HFF-Myc (cell line): ENCODE measurements around the gene TLR10.
"Not testable (repeated sequence)": the region's sequence is repeated elsewhere in the genome, so short reads cannot be mapped to it uniquely, and the experiment has no call there.

Experiments used
- DNase-seq: peaks from one replicate; pipeline ENCODE4 v3.0.0-alpha.2; 2011; ENCODE audit warnings: low read depth; ENCODE audit errors: extremely low read depth
- H3K4me3 ChIP-seq: replicated peaks from 2 replicates; pipeline ENCODE4 v1.5.1; 2011; ENCODE audit warnings: low read depth, mild to moderate bottlenecking, control low read depth, low read length
- TF ChIP-seq, protein P1 (sequence below): IDR thresholded peaks from 2 replicates; pipeline ENCODE4 v1.5.1; 2012; ENCODE audit warnings: mild to moderate bottlenecking, low read depth, low read length, control low read depth; ENCODE audit errors: missing control alignments

TLR10 gene

DNA sequence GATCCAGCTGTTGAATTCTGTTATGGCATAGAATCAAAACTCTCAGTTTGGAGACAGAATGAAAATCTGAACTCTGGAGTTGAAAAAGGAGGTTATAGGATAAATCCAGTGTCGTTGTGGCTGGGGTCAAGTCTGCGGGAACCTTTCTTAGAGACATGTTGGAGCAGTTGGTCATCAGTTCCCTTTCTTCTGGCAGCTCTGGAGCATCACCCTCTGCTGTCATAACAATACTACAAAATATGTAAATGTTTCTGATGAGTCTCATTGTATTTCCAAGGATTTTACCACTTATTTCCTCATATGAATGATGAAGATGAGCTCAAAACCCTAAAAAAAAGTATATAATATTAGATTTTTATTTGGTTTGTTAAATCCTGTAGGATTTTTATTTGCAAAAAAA lies 7.5 kb downstream of the TLR10 start:
- TF ChIP-seq, protein P1, sequence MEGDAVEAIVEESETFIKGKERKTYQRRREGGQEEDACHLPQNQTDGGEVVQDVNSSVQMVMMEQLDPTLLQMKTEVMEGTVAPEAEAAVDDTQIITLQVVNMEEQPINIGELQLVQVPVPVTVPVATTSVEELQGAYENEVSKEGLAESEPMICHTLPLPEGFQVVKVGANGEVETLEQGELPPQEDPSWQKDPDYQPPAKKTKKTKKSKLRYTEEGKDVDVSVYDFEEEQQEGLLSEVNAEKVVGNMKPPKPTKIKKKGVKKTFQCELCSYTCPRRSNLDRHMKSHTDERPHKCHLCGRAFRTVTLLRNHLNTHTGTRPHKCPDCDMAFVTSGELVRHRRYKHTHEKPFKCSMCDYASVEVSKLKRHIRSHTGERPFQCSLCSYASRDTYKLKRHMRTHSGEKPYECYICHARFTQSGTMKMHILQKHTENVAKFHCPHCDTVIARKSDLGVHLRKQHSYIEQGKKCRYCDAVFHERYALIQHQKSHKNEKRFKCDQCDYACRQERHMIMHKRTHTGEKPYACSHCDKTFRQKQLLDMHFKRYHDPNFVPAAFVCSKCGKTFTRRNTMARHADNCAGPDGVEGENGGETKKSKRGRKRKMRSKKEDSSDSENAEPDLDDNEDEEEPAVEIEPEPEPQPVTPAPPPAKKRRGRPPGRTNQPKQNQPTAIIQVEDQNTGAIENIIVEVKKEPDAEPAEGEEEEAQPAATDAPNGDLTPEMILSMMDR, result no peak
- H3K4me3 ChIP-seq, result no peak overlapping the region
- DNase-seq, result no peak

DNA sequence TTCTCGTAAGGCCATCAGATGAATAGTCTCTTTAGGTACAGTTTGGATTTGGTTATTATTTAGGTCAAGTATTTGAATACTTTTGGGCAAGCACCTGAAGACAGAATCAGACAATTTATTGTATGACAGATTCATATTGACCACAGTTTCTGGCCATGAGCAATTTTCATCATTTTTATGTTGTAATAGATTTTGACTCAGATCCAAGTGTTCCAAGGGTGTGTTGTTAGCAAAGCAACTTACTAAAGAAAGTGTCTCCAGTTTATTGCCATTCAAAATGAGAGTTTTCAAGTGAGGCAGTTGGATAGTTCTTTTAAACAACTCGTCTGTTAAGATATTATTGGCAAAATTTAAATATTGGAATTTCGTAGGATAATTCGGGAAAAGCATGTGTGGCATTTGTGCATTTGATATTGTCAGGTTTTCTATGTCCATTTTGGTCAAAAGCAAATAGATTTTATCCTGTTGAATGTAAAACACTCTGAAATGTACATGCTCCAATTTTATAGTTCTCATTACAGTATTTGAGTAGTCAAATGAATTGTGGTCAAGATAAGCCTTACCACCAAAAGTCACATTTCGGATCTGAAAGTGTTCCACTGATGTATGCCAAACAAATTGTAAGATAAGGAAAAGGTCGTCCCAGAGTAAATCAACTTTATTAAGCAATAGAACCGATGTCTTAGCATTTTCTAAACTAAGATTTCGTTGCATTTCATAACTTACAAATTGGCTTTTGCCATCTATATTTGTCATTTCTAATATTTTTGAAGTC lies 8.4 kb downstream of the TLR10 start:
- no peak for DNase-seq
- no peak overlapping the region for H3K4me3 ChIP-seq
- TF ChIP-seq, protein P1, result no peak

DNA sequence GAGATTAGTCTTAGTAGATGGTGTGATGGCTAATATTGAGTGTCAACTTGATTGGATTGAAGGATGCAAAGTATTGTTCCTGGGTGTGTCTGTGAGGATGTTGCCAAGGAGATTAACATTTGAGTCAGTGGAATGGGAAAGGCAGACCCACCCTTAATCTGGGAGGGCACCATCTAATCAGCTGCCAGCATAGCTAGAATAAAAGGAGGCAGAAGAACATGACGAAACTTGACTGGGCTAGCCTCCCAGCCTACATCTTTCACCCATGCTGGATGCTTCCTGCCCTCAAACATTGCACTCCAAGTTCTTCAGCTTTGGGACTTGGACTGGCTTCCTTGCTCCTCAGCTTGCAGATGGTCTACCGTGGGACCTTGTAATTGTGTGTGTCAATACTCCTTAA lies 12.5 kb downstream of the TLR10 start:
- H3K4me3 ChIP-seq, DNase-seq: not testable (repeated sequence)

DNA sequence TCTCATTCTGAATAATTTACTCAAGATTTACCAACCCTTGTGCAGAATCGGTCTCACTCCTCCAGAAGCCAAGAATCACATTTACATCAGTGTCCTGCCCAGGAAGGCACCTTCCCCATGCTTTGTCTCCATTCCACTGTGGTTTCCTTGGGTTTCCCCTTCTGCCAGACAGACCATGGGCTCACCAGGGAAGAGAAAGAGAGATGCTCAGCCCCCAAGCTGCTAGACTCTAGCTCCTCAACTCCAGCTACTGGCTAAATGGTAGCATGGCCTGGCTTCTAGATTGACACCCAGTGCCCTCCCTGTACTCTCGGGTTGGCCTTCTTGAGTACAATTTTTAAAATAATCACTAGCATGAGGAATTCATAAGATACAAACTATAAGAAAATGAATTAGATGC lies 12.9 kb downstream of the TLR10 start:
- H3K4me3 ChIP-seq, result no peak overlapping the region
- DNase-seq, result no peak
- TF ChIP-seq, protein P1, result no peak

DNA sequence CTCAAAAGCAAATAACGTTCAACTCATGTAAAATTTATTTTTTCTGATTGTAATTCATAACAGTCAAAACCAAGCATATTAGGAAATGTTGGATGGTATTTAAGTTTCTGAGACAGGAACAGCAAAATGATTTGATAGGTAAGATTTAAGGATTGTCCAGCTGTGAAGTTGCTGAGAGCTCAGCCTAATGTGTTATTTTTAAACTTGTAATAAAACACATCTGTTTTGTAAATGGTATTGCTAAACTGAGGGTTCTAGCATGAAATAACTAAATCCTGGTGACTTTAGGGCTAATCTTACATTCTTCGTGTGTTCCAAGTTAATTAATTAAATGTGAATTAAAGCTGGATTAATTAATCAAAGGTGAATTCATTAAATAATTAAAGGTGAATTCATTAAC lies 13.3 kb downstream of the TLR10 start:
- no peak for DNase-seq
- no peak overlapping the region for H3K4me3 ChIP-seq
- TF ChIP-seq, protein P1, result no peak

DNA sequence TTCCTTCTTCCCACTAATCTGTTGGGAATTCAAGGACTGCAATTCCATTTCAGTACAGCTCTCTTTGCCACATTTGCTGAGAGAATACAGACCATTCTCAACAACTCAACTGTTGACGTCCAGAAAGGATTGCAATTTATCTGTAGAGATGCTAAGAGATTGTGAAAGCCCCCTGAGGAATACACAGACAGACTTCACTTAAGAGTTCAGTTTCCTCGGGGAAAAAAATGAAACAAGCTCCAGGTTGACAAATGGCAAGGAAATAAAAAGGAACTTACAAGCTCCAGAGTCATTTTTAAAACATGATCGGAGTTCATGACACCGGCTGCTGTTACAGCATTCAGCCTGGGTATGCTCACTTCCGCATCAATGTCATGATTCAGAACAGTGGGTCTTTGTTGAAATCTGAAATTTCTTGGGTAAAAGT lies 13.8 kb downstream of the TLR10 start:
- DNase-seq, result no peak
- H3K4me3 ChIP-seq, result no peak overlapping the region
- TF ChIP-seq, protein P1, result no peak

DNA sequence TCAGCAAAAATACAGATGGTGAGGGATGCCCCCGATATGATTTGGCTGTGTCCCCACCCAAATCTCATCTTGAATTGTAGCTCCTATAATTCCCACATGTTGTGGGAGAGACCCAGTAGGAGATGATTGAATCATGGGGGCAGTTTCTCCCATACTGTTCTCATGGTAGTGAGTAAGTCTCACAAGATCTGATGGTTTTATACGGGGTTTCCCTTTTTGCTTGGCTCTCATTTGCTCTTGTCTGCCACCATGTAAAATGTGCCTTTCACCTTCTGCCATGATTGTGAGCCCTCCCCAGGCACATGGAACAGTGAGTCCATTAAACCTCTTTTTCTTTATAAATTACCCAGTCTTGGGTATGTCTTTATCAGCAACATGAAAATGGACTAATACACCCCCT lies 15.8 kb downstream of the TLR10 start:
- H3K4me3 ChIP-seq, DNase-seq: not testable (repeated sequence)

DNA sequence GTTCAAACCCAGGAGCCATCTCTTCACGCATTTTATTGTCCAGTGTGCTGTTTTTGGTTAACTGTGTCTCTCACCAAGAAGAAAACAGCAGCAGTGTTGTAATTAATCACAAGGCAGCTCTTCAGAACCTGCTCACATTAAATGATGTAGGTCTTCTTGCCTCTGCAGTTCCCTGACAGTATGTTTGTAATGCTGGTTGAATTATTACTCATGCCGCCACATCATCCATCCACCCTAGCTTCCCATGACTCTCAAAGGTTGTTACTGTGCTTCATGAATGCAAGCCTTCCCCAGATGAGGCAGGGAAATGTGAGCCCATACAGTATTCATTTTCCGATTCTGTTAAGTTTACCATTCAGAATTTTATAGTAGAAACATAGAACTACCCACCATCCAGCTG lies 17.4 kb downstream of the TLR10 start:
- no peak overlapping the region for H3K4me3 ChIP-seq
- no peak for DNase-seq
- TF ChIP-seq, protein P1, result no peak
